WTC11 (cell line): ENCODE data around the gene SMIM44. TPM values are rescaled to one million over a fixed set of nuclear protein-coding genes. Genes with fewer than 3 reads are reported as not detected.

Source experiments
- ATAC-seq: fragments of 200-7000 bp; cut with Tn5 transposase; 2 replicates; pipeline ENCODE4 v1.10.0; 2021; ENCODE audit warnings: mild to moderate bottlenecking, moderate library complexity
- CTCF ChIA-PET: fragments of 300-600 bp; sonication (Branson Sonifier 250); formaldehyde crosslinking; loops from one replicate; lab custom pipeline; 2021; ENCODE audit warnings: antibody characterized with exemption; lab: Charles Lee
- POLR2A ChIA-PET: fragments of 350-600 bp; sonication (Branson Sonifier 250); formaldehyde crosslinking; loops from one replicate; lab custom pipeline; 2021; ENCODE audit warnings: antibody characterized with exemption; lab: Charles Lee
- DNase-seq: peaks from one replicate; pipeline ENCODE4 v3.0.0; 2021; ENCODE audit warnings: low spot score
- H3K27ac Mint-ChIP-seq: 2 replicates; pipeline ENCODE4 v1.8.0; 2021; ENCODE audit warnings: mixed read lengths
- H3K27me3 Mint-ChIP-seq: 2 replicates; pipeline ENCODE4 v1.8.0; 2021; ENCODE audit warnings: low read depth, mild to moderate bottlenecking, moderate library complexity, mixed read lengths
- H3K36me3 Mint-ChIP-seq: 2 replicates; pipeline ENCODE4 v1.8.0; 2021; ENCODE audit warnings: mixed read lengths
- H3K4me1 Mint-ChIP-seq: 2 replicates; pipeline ENCODE4 v1.8.0; 2022; ENCODE audit warnings: mixed read lengths
- H3K4me3 Mint-ChIP-seq: 2 replicates; pipeline ENCODE4 v1.8.0; 2021; ENCODE audit warnings: mild to moderate bottlenecking, moderate library complexity, mixed read lengths
- H3K9me3 Mint-ChIP-seq: 2 replicates; pipeline ENCODE4 v1.8.0; 2021; ENCODE audit warnings: mixed read lengths
- CREM ChIP-seq: sonication (generic); formaldehyde crosslinking; IDR thresholded peaks from 2 replicates; pipeline ENCODE4 v1.8.1; 2022; ENCODE audit warnings: mild to moderate bottlenecking, missing genetic modification reagents, moderate library complexity
- ELF4 ChIP-seq: sonication (generic); formaldehyde crosslinking; IDR thresholded peaks from 2 replicates; pipeline ENCODE4 v1.8.1; 2022; ENCODE audit warnings: low read depth, mild to moderate bottlenecking, moderate library complexity, missing genetic modification reagents
- GTF2I ChIP-seq: fragments of 250-450 bp; sonication (Bioruptor Pico); conservative IDR thresholded peaks from 2 replicates; pipeline ENCODE4 v1.4.0; 2021; ENCODE audit warnings: mild to moderate bottlenecking
- MXD4 ChIP-seq: fragments of 250-450 bp; sonication (Bioruptor Pico); IDR thresholded peaks from 2 replicates; pipeline ENCODE4 v1.8.0; 2021; ENCODE audit warnings: mild to moderate bottlenecking, moderate library complexity, borderline replicate concordance
- OVOL2 ChIP-seq: fragments of 250-450 bp; sonication (Bioruptor Pico); IDR thresholded peaks from 2 replicates; pipeline ENCODE4 v1.9.0; 2021; ENCODE audit warnings: mild to moderate bottlenecking, borderline replicate concordance
- SOX15 ChIP-seq: fragments of 250-450 bp; sonication (Bioruptor Pico); IDR thresholded peaks from 2 replicates; pipeline ENCODE4 v1.9.0; 2021; ENCODE audit warnings: mild to moderate bottlenecking
- TP53 ChIP-seq: sonication (generic); formaldehyde crosslinking; IDR thresholded peaks from 2 replicates; pipeline ENCODE4 v1.8.1; 2023; ENCODE audit warnings: mild to moderate bottlenecking, missing genetic modification reagents
- ZNF396 ChIP-seq: fragments of 250-450 bp; sonication (Bioruptor Pico); IDR thresholded peaks from 2 replicates; pipeline ENCODE4 v1.8.0; 2021; ENCODE audit warnings: mild to moderate bottlenecking, moderate library complexity, borderline replicate concordance
- ZNF671 ChIP-seq: fragments of 250-450 bp; sonication (Bioruptor Pico); IDR thresholded peaks from 2 replicates; pipeline ENCODE4 v1.8.0; 2021; ENCODE audit warnings: mild to moderate bottlenecking
- total RNA-seq: library from RNA; stranded (reverse); gene quantifications from 3 replicates; pipeline ENCODE4 v1.2.3, GENCODE V29; 2021
- TF ChIP-seq, protein P1 (sequence below): fragments of 250-450 bp; sonication (Bioruptor Pico); IDR thresholded peaks from 2 replicates; pipeline ENCODE4 v2.1.2; 2022; ENCODE audit warnings: mild to moderate bottlenecking, moderate library complexity
- TF ChIP-seq, protein P2 (sequence below): fragments of 200-600 bp; IDR thresholded peaks from 2 replicates; pipeline ENCODE4 v1.8.0; 2022; ENCODE audit warnings: antibody characterized with exemption
- TF ChIP-seq, protein P3 (sequence below): sonication (generic); formaldehyde crosslinking; IDR thresholded peaks from 2 replicates; pipeline ENCODE4 v1.8.1; 2023; ENCODE audit warnings: mild to moderate bottlenecking, moderate library complexity, missing genetic modification reagents
- TF ChIP-seq, protein P4 (sequence below): sonication (generic); formaldehyde crosslinking; IDR thresholded peaks from 2 replicates; pipeline ENCODE4 v1.8.1; 2022; ENCODE audit warnings: low read depth, mild to moderate bottlenecking, moderate library complexity, missing genetic modification reagents, borderline replicate concordance
- TF ChIP-seq, protein P5 (sequence below): sonication (generic); formaldehyde crosslinking; IDR thresholded peaks from 2 replicates; pipeline ENCODE4 v1.8.0; 2022; ENCODE audit warnings: mild to moderate bottlenecking, missing genetic modification reagents
- TF ChIP-seq, protein P6 (sequence below): sonication (generic); formaldehyde crosslinking; IDR thresholded peaks from 2 replicates; pipeline ENCODE4 v1.8.1; 2022; ENCODE audit warnings: missing genetic modification reagents, borderline replicate concordance

Gene SMIM44
- total RNA-seq, 1 experiment from 2014 or later: not detected

DNA sequence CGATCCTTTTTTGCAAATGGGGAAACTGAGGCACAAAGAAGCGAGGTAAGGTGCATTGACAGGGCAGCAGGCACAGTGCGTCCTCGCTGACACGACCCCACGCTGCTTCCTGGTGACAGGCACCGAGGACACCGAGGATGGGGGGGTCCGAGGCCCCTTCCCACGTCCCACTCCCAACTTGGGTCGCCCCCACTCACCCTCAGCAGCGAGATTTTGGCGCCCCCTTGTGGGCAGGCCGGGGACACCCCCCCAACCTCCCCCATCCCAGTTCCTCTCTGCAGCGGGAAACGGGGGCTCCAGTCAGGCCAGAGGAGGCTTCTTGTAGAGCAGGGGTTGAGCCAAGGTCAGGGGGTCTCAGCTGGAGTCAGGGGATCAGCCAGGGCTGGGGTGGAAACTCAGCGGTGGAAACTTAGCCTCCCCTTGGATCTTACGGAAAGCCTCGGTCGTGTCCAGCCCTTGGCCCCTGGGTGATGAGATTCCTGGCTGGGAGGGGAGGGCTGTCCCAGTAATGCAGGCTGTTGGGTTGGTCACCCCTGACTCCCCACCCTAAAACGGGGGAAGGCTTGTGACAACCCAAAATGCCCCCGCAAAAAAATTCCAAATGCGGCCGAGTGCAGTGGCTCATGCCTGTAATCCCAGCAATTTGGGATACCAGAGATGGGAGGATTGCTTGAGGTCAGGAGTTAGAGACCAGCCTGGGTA is 11.1 kb downstream of the SMIM44 start:
- ATAC-seq (peak; percentile 76), DNase-seq (peak; percentile 68)
- H3K4me3 Mint-ChIP-seq: no peak overlapping the region
- POLR2A ChIA-PET: no interaction called here
- H3K27ac Mint-ChIP-seq: no peak overlapping the region
- no peaks in the 10 kb centered on the region for H3K4me1 Mint-ChIP-seq
- H3K9me3 Mint-ChIP-seq: peaks cover 8% of the 10 kb centered on the region
- TF ChIP-seq, protein P1, sequence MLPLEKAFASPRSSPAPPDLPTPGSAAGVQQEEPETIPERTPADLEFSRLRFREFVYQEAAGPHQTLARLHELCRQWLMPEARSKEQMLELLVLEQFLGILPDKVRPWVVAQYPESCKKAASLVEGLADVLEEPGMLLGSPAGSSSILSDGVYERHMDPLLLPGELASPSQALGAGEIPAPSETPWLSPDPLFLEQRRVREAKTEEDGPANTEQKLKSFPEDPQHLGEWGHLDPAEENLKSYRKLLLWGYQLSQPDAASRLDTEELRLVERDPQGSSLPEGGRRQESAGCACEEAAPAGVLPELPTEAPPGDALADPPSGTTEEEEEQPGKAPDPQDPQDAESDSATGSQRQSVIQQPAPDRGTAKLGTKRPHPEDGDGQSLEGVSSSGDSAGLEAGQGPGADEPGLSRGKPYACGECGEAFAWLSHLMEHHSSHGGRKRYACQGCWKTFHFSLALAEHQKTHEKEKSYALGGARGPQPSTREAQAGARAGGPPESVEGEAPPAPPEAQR (CRISPR knock-in tag): no peak
- TF ChIP-seq, protein P2, sequence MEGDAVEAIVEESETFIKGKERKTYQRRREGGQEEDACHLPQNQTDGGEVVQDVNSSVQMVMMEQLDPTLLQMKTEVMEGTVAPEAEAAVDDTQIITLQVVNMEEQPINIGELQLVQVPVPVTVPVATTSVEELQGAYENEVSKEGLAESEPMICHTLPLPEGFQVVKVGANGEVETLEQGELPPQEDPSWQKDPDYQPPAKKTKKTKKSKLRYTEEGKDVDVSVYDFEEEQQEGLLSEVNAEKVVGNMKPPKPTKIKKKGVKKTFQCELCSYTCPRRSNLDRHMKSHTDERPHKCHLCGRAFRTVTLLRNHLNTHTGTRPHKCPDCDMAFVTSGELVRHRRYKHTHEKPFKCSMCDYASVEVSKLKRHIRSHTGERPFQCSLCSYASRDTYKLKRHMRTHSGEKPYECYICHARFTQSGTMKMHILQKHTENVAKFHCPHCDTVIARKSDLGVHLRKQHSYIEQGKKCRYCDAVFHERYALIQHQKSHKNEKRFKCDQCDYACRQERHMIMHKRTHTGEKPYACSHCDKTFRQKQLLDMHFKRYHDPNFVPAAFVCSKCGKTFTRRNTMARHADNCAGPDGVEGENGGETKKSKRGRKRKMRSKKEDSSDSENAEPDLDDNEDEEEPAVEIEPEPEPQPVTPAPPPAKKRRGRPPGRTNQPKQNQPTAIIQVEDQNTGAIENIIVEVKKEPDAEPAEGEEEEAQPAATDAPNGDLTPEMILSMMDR: peak; percentile 89
- TF ChIP-seq, protein P3, sequence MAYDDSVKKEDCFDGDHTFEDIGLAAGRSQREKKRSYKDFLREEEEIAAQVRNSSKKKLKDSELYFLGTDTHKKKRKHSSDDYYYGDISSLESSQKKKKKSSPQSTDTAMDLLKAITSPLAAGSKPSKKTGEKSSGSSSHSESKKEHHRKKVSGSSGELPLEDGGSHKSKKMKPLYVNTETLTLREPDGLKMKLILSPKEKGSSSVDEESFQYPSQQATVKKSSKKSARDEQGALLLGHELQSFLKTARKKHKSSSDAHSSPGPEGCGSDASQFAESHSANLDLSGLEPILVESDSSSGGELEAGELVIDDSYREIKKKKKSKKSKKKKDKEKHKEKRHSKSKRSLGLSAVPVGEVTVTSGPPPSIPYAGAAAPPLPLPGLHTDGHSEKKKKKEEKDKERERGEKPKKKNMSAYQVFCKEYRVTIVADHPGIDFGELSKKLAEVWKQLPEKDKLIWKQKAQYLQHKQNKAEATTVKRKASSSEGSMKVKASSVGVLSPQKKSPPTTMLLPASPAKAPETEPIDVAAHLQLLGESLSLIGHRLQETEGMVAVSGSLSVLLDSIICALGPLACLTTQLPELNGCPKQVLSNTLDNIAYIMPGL (CRISPR knock-in tag): 0 out of 2 replicates have a peak, but pooled peaks have one; percentile 34
- CTCF ChIA-PET: interaction anchor here (1.0 to 1.6 kb wide), 14 partner anchors 8 to 196 kb away, joined by 3 to 8 read pairs (median 6); partner anchors contain the start of gene SMIM44
- H3K27me3 Mint-ChIP-seq: peaks cover 37% of the 10 kb centered on the region
- H3K36me3 Mint-ChIP-seq: peaks cover 5% of the 10 kb centered on the region

DNA sequence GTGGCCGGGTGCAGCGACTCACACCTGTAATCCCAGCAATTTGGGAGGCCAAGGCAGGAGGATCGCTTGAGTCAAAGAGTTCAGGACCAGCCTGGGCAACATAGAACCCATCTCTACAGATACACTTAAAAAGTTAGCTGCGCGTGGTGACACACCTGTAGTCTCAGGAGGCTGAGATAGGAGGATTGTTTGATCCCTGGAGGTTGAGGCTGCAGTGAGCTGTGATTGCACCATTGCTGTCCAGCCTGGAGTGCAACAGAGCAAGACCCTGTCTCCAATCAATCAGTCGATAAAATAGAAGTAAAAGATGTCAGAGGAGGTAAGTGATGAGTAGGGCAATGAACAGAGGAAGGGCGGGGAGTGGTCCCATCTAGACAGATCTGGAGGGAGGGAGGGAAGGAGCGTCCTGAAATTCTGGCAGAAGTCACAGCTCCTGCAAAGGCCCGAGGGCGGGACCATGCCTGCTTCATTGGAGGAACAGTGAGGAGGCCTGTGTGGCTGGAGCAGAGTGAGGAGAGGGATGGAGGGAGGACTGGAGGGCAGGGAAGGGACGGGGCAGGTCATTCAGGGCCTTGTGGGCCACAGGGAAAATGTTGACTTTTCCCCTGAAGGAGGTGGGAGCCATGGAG is 12.6 kb downstream of the SMIM44 start:
- H3K27ac Mint-ChIP-seq: no peak overlapping the region
- ChIA-PET POLR2A (interaction anchor here (0.6 kb wide), 1 partner anchor 132 kb away, joined by 3 read pairs; no protein-coding TSS in a partner anchor), CTCF (interaction anchor here (0.6 to 2.1 kb wide), 9 partner anchors 8 to 194 kb away, joined by 3 to 9 read pairs (median 4); no protein-coding TSS in a partner anchor)
- H3K36me3 Mint-ChIP-seq: peaks cover 5% of the 10 kb centered on the region
- DNase-seq (no peak), ATAC-seq (no peak)
- no peaks in the 10 kb centered on the region for H3K4me1 Mint-ChIP-seq
- H3K9me3 Mint-ChIP-seq: peaks cover 8% of the 10 kb centered on the region
- H3K4me3 Mint-ChIP-seq: no peak overlapping the region
- H3K27me3 Mint-ChIP-seq: peaks cover 49% of the 10 kb centered on the region
- TF ChIP-seq CREM (CRISPR knock-in tag): no peak
- TF ChIP-seq, all 79 proteins: peak for 0

DNA sequence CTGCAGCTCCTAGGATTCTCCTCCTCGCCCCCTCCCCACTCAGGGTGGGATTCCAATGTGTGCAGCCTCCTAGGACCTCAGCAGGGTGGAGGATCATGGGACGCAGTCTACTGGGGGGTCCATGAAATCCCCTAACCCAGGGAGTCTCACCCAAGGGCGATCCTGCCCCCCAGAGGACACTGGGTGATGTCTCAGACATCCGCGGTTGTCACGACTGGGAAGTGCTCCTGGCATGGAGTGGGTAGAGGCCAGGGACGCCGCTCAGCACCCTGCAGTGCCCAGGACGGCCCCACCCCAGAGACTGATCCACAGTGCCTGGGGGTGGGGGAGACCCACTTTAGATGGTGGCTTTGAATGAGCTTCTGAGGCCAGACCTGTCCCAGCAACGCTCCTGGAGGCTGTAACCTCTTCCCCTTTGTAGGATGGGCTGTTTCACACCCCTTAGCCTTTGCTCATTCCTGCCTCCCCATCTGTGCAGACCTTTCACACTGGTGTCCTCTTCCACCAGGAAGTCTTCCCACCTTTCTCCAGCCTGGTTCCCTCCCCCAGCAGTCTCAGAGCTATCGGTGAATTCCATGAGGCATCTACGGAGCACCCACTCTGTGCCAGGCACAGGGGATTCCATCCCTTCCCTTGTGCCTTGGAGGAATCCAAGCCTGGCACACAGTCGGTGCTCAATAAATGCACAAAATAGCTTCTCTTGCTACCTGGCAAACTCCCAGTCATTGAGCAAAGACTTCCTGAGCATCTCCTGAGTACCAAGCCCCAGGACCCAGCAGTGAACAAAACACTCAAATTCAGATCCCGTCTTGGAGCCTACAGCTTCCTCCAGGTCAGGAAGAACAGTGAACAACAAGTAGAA is 13.4 kb downstream of the SMIM44 start:
- ATAC-seq (no peak), DNase-seq (no peak)
- H3K27me3 Mint-ChIP-seq: peaks cover 57% of the 10 kb centered on the region
- ChIA-PET CTCF (interaction anchor here (0.6 to 2.1 kb wide), 11 partner anchors 9 to 477 kb away, joined by 3 to 9 read pairs (median 4); no protein-coding TSS in a partner anchor), POLR2A (interaction anchor here (0.6 kb wide), 1 partner anchor 31 kb away, joined by 7 read pairs; no protein-coding TSS in a partner anchor)
- H3K27ac Mint-ChIP-seq: no peak overlapping the region
- peaks cover 3% of the 10 kb centered on the region; the same call in 1 of the 2 replicates for H3K4me1 Mint-ChIP-seq
- peaks cover 8% of the 10 kb centered on the region for H3K9me3 Mint-ChIP-seq
- H3K36me3 Mint-ChIP-seq: peaks cover 5% of the 10 kb centered on the region
- H3K4me3 Mint-ChIP-seq: no peak overlapping the region
- no peak for TF ChIP-seq GTF2I
- TF ChIP-seq OVOL2 (CRISPR knock-in tag): no peak
- TF ChIP-seq, protein P4, sequence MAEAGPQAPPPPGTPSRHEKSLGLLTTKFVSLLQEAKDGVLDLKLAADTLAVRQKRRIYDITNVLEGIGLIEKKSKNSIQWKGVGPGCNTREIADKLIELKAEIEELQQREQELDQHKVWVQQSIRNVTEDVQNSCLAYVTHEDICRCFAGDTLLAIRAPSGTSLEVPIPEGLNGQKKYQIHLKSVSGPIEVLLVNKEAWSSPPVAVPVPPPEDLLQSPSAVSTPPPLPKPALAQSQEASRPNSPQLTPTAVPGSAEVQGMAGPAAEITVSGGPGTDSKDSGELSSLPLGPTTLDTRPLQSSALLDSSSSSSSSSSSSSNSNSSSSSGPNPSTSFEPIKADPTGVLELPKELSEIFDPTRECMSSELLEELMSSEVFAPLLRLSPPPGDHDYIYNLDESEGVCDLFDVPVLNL (CRISPR knock-in tag): no peak
- TF ChIP-seq TP53 (CRISPR knock-in tag): no peak
- TF ChIP-seq ZNF396 (CRISPR knock-in tag): no peak
- no peak for TF ChIP-seq MXD4 (CRISPR knock-in tag)
- TF ChIP-seq ELF4 (CRISPR knock-in tag): no peak
- TF ChIP-seq, protein P5, sequence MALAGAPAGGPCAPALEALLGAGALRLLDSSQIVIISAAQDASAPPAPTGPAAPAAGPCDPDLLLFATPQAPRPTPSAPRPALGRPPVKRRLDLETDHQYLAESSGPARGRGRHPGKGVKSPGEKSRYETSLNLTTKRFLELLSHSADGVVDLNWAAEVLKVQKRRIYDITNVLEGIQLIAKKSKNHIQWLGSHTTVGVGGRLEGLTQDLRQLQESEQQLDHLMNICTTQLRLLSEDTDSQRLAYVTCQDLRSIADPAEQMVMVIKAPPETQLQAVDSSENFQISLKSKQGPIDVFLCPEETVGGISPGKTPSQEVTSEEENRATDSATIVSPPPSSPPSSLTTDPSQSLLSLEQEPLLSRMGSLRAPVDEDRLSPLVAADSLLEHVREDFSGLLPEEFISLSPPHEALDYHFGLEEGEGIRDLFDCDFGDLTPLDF (CRISPR knock-in tag): no peak
- TF ChIP-seq, protein P6, sequence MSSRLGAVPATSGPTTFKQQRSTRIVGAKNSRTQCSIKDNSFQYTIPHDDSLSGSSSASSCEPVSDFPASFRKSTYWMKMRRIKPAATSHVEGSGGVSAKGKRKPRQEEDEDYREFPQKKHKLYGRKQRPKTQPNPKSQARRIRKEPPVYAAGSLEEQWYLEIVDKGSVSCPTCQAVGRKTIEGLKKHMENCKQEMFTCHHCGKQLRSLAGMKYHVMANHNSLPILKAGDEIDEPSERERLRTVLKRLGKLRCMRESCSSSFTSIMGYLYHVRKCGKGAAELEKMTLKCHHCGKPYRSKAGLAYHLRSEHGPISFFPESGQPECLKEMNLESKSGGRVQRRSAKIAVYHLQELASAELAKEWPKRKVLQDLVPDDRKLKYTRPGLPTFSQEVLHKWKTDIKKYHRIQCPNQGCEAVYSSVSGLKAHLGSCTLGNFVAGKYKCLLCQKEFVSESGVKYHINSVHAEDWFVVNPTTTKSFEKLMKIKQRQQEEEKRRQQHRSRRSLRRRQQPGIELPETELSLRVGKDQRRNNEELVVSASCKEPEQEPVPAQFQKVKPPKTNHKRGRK (CRISPR knock-in tag): no peak
- no peak for TF ChIP-seq ZNF671 (CRISPR knock-in tag)
- TF ChIP-seq SOX15 (CRISPR knock-in tag): no peak
